ENCODE data around the gene TP53AIP1.

The TP53AIP1 gene

GRCh38 chr11:128942272-128942612, 429 bp downstream of the TP53AIP1 start:
- DNase-seq: no peak

- DNase-seq: no peak
These were observed 949 bp downstream of the TP53AIP1 start for GRCh38 chr11:128941573-128942271.

DNA sequence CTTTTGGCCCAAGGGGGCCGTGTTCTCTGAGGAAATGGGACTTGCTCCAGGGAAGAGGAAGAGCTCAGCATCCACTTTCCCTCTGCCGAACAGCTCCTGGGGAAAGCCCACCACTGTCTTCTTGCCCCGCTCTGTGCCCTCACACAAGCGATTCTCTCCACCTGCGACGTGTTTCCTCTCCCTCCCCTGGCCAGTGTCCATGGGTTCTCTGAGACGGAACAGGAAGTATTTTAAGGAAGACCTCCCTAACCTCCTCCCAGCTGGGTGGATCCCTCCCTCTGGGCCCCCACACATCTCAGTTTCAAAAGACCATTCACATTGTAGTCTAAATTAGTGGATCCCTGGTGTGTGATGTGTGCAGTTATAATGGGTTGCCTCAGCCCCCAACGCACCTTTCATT, 1.6 kb downstream of the TP53AIP1 start:
- DNase-seq: no peak

DNA sequence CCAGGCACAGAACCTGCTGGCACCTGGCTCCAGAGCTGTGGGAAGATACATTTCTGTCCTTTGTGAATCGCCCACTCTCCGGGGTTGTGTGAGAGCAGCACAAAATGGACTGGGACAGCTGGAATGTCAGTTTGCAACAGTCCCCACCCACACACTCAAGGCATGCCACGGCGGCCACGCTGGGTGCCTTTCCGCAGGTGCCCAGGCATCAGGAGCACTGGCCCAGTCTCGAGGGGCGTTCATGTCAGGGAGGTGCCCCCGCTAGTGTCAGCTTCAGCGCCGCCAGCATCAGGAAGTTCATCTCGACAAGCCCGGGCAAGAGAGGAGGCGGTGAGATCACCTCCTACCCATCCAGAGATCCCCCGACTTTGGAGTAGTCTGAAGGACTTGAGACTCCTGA, 2.1 kb downstream of the TP53AIP1 start:
- DNase-seq: no peak

DNA sequence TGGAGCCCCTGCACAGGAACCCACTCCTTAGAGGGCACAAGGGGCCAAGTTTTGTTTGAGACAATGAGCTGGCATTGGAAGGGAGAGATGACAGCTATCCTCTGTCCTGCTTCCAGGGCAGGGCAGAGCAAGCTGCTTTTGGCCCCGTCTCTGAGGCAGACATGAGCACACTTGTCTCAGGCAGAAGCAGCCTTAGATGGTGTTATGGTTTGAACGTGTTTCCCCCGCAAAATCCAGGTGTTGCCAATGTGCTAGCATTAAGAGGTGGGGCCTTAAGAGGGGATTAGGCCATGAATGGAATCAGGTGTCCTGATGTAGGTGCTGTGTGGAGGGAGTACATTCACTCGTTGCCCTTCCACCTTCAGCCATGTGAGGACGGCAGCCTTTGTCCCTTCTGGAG, 2.5 kb downstream of the TP53AIP1 start:
- DNase-seq: no peak

GRCh38 chr11:128939591-128939990, 3.1 kb downstream of the TP53AIP1 start:
- DNase-seq: no peak

GRCh38 chr11:128938156-128938885, 4.3 kb downstream of the TP53AIP1 start:
- DNase-seq: no peak

DNA sequence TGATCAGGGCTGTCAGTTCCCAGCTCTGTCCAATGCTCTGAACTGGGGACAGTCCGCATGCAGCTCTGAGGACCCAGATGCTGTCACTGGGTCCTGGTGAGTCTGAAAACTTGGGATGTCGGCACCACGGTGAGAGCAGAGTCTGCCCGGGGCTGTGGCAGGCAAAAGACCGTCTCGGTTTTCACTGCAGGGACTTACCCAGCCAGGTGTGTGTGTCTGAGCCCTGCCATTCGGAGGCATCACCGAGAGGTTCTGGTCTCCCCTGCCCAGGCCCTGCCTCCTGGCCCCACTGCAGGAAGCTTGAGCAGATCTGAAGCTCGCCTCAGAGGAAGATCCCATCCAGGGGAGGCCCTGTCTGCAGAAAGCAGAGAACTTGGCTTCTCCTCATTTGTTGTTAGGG, 5.2 kb downstream of the TP53AIP1 start:
- no peak for DNase-seq

DNA sequence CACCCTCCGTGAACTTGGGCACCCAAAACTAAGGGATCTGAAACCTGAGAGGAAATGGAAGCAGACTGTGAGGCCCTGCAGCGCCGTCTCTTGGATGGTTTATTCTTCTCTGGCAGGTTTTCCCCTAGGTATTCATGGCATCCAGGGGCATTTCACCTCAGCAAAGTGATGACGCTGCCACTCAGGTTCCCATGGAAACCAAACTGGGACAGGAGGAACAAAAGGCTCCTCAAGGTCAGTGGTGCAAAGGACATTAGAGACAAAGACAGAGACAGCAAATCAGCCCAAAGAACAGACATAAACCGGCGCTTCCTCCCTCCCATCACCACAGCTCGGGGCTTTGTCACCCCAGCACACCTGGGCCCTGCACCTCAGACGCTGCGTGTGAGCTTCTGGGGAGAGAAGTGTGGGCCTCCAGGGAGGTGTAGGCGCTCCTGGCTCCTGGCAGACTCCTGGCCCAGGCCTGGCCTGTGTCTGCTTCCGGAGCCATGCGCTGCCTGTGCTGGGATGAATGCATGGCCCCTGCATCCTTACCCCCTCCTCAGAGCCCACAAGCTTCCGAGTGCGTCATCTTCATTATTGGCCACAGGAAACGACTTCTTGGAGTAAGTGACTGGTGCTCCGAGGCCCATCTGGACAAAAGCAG, 5.9 kb downstream of the TP53AIP1 start:
- DNase-seq: no peak

DNA sequence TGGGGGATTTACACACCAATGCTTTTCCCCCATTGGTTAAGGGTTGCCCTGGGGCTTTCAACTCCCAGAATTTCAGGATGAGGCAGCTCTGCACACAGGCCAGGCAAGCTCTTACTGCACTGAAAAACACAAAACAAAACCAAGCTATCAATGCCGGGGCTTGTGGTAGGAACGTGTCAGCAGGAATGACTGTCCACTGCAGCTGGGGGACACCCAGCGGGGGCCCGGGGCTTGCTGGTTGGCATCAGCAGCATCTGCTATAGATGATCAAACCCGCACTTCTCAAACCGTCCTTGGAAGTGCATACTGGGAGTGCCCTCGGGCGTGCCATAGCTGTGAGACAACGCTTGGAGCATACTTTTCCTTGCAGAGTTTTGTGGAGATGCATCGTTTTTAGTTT, 7.7 kb downstream of the TP53AIP1 start:
- no peak for DNase-seq

GRCh38 chr11:128934351-128934750, 8.3 kb downstream of the TP53AIP1 start:
- no peak for DNase-seq

DNA sequence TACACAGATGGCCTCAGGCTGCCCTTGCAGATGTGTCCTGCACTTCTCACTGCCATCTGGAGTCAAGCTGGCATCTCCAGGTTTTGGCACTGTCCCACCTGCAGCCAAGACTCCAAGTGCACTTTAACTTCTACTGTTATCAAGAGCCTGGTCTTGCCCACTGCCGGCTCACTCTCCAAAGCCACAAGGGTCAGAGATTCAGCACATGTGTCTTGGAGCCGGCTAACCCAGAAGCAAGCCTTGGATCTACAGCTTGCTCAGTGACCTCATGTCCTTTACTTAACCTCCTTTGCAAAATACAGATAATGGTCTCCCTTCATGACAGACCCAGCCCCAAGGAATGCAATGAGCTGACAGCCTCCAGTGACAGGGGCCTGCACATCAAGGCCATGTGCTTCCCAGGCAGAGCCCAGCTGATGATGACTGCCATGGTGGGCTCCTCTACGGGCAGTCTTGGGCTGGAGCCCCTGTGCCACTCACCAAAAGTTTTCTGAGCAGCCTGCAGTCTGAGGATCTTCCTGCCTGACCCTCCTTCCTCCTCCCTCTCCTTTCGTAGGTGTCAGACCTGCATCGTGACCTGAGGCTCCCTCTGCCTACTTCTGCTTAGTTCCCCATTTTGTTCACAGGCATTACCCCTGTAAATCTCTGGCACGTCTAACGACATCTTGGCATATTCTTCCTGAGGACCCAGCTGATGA, 9.0 kb downstream of the TP53AIP1 start:
- DNase-seq: no peak

DNA sequence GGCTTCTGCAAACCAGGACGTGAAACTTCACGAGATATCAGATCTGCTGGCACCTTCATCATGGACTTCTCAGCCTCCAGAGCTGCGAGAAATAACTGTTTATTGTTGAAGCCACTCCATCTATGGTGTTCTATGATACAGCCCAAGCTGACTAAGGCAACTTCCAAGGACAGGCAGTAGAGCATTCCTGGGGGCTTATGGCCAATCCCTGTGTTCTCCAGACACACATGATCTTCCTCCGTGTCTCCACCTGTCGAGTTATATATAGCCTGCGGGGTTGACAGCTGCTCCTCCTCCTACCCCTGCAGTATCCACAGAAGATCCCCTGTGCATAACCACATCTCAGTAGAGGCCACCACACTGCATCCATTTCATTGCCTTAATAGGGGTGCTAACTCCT, 11.0 kb downstream of the TP53AIP1 start:
- DNase-seq: peak; percentile 58

DNA sequence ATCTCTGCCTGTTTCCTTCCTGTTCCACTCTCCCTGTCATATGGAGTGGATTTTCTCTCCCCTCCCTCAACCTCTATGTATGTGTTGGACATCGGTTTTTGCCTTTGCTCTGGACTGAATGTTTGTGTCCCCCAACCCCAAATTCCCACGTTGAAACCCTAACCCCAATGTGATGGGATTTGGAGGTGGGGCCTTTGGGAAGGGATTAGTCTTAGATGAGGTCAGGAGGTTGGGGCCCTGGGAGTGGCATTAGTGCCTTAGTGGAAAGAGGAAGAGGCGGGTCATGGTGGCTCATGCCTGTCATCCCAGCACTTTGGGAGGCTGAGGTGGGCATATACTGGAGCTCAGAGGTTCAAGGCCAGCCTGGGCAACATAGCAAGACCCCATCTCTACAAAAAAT, 11.6 kb downstream of the TP53AIP1 start:
- DNase-seq: no peak

GRCh38 chr11:128929991-128930390, 12.7 kb downstream of the TP53AIP1 start:
- DNase-seq: no peak

DNA sequence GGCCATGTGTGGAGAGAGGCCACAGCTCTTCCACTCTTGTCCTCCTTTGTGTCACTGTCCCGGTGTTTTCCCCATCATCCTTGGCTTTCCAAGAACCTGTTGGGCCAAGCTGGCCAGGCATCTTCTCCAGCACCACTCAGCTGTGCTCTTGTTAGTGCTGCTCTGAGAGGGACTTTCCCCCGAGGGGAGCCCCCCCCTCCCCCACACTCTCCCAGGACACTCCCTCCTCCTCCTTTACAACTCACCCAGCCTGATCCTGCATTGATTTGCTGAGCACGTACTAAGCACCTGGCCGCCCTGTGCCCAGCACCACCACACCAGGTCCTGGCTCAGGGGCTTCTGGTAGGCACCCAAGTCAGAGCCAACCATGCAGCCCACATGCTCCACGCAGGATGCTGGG, 13.2 kb downstream of the TP53AIP1 start:
- no peak for DNase-seq

DNA sequence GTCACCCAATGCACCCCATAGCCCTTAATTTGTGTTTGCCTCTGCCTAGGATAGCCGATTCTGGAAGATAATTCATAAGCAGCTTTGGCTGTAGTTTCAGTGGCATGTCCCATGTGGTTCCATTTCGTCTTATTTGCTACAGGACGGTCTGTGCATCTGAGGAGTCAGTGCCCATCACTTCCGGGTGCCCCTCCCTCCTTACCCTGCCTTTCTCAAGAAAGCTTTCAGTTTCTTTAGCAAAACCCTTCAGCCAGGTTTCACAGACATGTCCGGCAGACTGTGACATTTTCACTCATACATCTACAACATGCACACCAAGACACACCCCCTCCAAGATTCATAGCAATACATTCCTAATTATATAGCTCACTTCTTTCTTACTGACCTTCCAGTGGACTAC, 14.3 kb downstream of the TP53AIP1 start:
- no peak for DNase-seq

GRCh38 chr11:128927683-128928336, 14.9 kb downstream of the TP53AIP1 start:
- no peak for DNase-seq

GRCh38 chr11:128927108-128927461, 15.6 kb downstream of the TP53AIP1 start:
- no peak for DNase-seq

DNA sequence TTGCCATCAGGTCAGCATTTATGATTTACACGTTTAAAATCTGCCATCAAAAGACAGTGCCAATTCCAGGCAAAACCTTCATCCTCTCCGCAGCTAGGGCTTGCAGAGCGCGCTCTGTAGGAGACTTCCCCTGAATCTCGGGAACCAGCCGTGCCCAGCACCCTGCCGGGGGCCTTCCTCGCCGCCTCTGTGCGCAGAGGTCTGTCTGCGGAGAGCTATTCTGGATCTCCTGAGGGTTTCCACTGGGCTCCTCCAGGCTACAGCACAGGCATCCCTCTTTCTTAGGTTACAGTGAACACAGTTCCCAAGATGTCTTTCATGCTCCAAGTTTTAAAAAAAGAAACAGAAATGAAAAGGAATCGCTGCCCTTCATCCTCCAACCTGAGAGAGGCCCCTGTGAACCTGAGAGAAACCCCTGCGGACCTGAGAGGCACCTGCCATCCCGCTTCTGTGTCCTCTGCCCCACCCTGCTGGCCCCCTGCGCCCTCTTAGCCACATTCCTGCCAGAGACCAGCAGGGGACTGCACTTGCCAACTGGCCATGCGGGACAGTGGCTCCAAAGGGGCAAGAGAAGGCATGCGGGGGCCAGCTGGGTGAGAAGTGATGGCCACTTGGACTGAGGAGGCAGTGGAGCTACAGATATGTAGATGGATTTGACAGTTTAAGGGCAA, 16.1 kb downstream of the TP53AIP1 start:
- no peak for DNase-seq

GRCh38 chr11:128926000-128926399, 16.7 kb downstream of the TP53AIP1 start:
- no peak for DNase-seq

DNA sequence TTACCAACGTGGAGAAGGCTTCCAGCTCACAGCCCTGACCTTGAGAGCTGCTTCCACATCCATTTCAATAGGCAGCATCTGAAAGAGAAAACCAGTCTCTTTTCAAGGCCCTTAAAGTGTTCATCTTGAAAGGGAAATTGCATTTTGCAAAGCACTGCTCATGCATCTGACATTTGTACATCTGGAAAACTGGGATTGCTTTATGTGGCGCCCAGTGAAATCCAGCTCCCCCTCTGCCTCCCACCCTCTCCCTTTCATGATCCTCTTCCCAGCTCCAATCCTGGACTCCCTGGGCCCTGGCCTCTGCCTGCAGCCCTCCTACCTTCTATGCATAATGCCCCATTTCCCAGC, 17.4 kb downstream of the TP53AIP1 start:
- DNase-seq: no peak

Measured in femur (tissue), 1 donor.